Vagina (tissue), 2 donors: ENCODE data around the gene MAGI3.

Experiments
- CTCF ChIP-seq, 3 experiments: fragments of 450-650 bp in 2 of 3; fragments of 200-600 bp in 1 of 3; sonication (generic) in 1 of 3; IDR thresholded peaks; one replicate each; pipeline ENCODE4 v1.5.1; 2017 to 2019; ENCODE audit warnings: antibody characterized with exemption in 3 of 3, mild to moderate bottlenecking in 2 of 3, moderate library complexity in 2 of 3
- POLR2A ChIP-seq, 2 donors: fragments of 450-650 bp; IDR thresholded peaks; one replicate each; pipeline ENCODE4 v1.6.1; 2017; ENCODE audit warnings: antibody characterized with exemption in 2 of 2, mild to moderate bottlenecking in 2 of 2, moderate library complexity in 2 of 2

- TF ChIP-seq POLR2A (IDR thresholded peaks at IDR 0.05) (no peak), CTCF (IDR thresholded peaks at IDR 0.05) (no peak)
Observed at GRCh38 chr1:113582084-113582483, 191.8 kb downstream of the MAGI3 start.
